ENCODE results near the gene TAAR6. TPM values are rescaled to one million over a fixed set of nuclear protein-coding genes. Genes with fewer than 3 reads are reported as not detected.

The TAAR6 gene
- polyA plus RNA-seq, 1 of the 3 experiments (the other 2 are of a cell fraction): not detected

DNA sequence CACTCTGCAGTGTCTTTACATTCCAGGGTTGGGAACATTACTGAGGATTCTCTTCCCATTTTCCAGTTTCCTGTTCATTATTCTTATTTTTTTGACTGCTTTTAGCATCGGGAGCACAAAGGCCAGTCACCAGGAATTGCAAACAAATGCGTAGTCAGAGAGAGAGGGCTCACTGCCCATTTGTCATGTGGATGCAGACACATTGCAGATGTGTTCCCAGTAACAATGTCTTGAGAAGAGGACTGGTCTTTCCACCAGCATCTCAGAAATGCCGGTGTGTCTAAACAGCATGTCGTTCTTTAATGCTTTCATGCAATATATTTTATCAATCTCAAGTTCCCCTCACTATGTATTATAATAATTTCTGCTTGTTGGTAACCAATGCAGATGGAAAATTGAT, 952 bp upstream of the TAAR6 start:
- Histone ChIP-seq H3K79me2 (ENCODE audit: insufficient read depth) (no peaks in the 10 kb centered on the region), H2AFZ (ENCODE audit: low read depth) (no peak overlapping the region), H3K4me3 (ENCODE audit: low read depth in 2 of 2, low read length in 1 of 2) (no peak overlapping the region), H4K20me1 (ENCODE audit: insufficient read depth) (no peaks in the 10 kb centered on the region), H3K4me2 (no peak overlapping the region), H3K9me3 (no peaks in the 10 kb centered on the region), H3K9me2 (no peaks in the 10 kb centered on the region), H3K27me3 (ENCODE audit: insufficient read depth) (peaks cover 6% of the 10 kb centered on the region; the same call in 1 of the 2 replicates), H3K4me1 (ENCODE audit: control insufficient read depth in 1 of 2, insufficient read depth in 2 of 2, low read depth in 1 of 2, low read length in 1 of 2) (no peaks in the 10 kb centered on the region), H3F3A (replicated peaks; ENCODE audit: insufficient read depth) (no peaks in the 10 kb centered on the region), H3K36me3 (replicated peaks in 1 of 2; ENCODE audit: control insufficient read depth in 1 of 2, insufficient read depth in 2 of 2, low read length in 1 of 2) (no peaks in the 10 kb centered on the region), H3K9ac (no peak overlapping the region), H3K27ac (ENCODE audit: low read depth in 2 of 2, low read length in 1 of 2) (no peak overlapping the region)
- POLR2A ChIA-PET: no interaction called here
- 5% methylated on average over 4 of the region's 4 CpGs for WGBS (ENCODE audit: low lambda C conversion rate)
- DNase-seq: no peak
- CTCF ChIA-PET: interaction anchor here (1.0 to 1.3 kb wide), 2 partner anchors 39 to 53 kb away, joined by 3 to 4 read pairs; no protein-coding TSS in a partner anchor
- TF ChIP-seq SIN3A (IDR thresholded peaks at IDR 0.05; ENCODE audit: borderline replicate concordance, low read depth, low read length): no peak
- no peak for TF ChIP-seq NRF1 (IDR thresholded peaks at IDR 0.05; ENCODE audit: low read depth, low read length)
- TF ChIP-seq NFIC (IDR thresholded peaks at IDR 0.05; ENCODE audit: borderline replicate concordance): no peak
- no peak for TF ChIP-seq JUND (IDR thresholded peaks at IDR 0.05)
- TF ChIP-seq, protein P1, sequence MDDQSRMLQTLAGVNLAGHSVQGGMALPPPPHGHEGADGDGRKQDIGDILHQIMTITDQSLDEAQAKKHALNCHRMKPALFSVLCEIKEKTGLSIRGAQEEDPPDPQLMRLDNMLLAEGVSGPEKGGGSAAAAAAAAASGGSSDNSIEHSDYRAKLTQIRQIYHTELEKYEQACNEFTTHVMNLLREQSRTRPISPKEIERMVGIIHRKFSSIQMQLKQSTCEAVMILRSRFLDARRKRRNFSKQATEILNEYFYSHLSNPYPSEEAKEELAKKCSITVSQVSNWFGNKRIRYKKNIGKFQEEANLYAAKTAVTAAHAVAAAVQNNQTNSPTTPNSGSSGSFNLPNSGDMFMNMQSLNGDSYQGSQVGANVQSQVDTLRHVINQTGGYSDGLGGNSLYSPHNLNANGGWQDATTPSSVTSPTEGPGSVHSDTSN (IDR thresholded peaks at IDR 0.05): no peak
- TF ChIP-seq TEAD4 (IDR thresholded peaks at IDR 0.05; ENCODE audit: borderline replicate concordance, insufficient read depth): no peak
- TF ChIP-seq POLR2AphosphoS5 (IDR thresholded peaks at IDR 0.05; ENCODE audit: low read depth, low read length): no peak
- TF ChIP-seq, protein P2, sequence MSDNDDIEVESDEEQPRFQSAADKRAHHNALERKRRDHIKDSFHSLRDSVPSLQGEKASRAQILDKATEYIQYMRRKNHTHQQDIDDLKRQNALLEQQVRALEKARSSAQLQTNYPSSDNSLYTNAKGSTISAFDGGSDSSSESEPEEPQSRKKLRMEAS (IDR thresholded peaks at IDR 0.05; ENCODE audit: low read depth): no peak
- no peak for TF ChIP-seq GABPA (IDR thresholded peaks at IDR 0.05; ENCODE audit: low read depth)
- TF ChIP-seq, protein P3, sequence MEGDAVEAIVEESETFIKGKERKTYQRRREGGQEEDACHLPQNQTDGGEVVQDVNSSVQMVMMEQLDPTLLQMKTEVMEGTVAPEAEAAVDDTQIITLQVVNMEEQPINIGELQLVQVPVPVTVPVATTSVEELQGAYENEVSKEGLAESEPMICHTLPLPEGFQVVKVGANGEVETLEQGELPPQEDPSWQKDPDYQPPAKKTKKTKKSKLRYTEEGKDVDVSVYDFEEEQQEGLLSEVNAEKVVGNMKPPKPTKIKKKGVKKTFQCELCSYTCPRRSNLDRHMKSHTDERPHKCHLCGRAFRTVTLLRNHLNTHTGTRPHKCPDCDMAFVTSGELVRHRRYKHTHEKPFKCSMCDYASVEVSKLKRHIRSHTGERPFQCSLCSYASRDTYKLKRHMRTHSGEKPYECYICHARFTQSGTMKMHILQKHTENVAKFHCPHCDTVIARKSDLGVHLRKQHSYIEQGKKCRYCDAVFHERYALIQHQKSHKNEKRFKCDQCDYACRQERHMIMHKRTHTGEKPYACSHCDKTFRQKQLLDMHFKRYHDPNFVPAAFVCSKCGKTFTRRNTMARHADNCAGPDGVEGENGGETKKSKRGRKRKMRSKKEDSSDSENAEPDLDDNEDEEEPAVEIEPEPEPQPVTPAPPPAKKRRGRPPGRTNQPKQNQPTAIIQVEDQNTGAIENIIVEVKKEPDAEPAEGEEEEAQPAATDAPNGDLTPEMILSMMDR (IDR thresholded peaks at IDR 0.05): no peak
- no peak for TF ChIP-seq YY1 (IDR thresholded peaks at IDR 0.05; ENCODE audit: low read depth)
- TF ChIP-seq, protein P4, sequence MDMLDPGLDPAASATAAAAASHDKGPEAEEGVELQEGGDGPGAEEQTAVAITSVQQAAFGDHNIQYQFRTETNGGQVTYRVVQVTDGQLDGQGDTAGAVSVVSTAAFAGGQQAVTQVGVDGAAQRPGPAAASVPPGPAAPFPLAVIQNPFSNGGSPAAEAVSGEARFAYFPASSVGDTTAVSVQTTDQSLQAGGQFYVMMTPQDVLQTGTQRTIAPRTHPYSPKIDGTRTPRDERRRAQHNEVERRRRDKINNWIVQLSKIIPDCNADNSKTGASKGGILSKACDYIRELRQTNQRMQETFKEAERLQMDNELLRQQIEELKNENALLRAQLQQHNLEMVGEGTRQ (IDR thresholded peaks at IDR 0.05; ENCODE audit: borderline replicate concordance, low read depth, low read length): no peak
- no peak for TF ChIP-seq RXRA (IDR thresholded peaks at IDR 0.05; ENCODE audit: borderline replicate concordance, low read depth)

DNA sequence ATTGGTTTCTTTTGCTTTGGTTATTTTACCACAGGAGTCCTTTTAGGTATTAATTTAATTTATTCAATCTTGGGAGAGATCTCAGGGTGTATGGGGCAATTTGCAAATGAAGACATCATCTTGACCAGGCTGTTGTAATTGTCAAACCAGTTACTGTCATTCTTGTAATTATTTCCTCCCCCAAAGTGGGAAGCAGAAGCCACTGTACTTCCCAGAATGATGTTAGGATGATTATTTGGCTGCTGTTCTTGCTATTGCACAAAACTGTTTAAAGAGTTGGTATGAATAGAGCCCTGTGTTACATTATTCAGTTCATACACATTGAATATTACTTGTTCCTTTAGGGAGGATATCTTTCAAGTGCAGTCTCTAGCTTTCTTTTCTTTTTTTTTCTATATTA, 1.7 kb downstream of the TAAR6 start:
- Histone ChIP-seq H2AFZ (ENCODE audit: low read depth) (no peak overlapping the region), H3K9me2 (no peaks in the 10 kb centered on the region), H3K79me2 (ENCODE audit: insufficient read depth) (no peaks in the 10 kb centered on the region), H3K4me2 (no peak overlapping the region), H3K9ac (no peak overlapping the region), H3K9me3 (no peaks in the 10 kb centered on the region), H4K20me1 (ENCODE audit: insufficient read depth) (no peaks in the 10 kb centered on the region), H3K4me1 (ENCODE audit: control insufficient read depth in 1 of 2, insufficient read depth in 2 of 2, low read depth in 1 of 2, low read length in 1 of 2) (no peaks in the 10 kb centered on the region), H3K4me3 (ENCODE audit: low read depth in 2 of 2, low read length in 1 of 2) (no peak overlapping the region), H3K27ac (ENCODE audit: low read depth in 2 of 2, low read length in 1 of 2) (no peak overlapping the region), H3K27me3 (ENCODE audit: insufficient read depth) (peaks cover 6% of the 10 kb centered on the region; the same call in 1 of the 2 replicates), H3F3A (replicated peaks; ENCODE audit: insufficient read depth) (no peaks in the 10 kb centered on the region), H3K36me3 (replicated peaks in 1 of 2; ENCODE audit: control insufficient read depth in 1 of 2, insufficient read depth in 2 of 2, low read length in 1 of 2) (no peaks in the 10 kb centered on the region)
- no peak for DNase-seq
- POLR2A ChIA-PET: interaction anchor here (0.6 kb wide), 1 partner anchor 21 kb away, joined by 3 read pairs; no protein-coding TSS in a partner anchor
- CTCF ChIA-PET: no interaction called here
- TF ChIP-seq, protein P4 (IDR thresholded peaks at IDR 0.05; ENCODE audit: borderline replicate concordance, low read depth, low read length): no peak
- TF ChIP-seq CHD2 (IDR thresholded peaks at IDR 0.05; ENCODE audit: low read length, partially characterized antibody): no peak
- TF ChIP-seq, protein P5, sequence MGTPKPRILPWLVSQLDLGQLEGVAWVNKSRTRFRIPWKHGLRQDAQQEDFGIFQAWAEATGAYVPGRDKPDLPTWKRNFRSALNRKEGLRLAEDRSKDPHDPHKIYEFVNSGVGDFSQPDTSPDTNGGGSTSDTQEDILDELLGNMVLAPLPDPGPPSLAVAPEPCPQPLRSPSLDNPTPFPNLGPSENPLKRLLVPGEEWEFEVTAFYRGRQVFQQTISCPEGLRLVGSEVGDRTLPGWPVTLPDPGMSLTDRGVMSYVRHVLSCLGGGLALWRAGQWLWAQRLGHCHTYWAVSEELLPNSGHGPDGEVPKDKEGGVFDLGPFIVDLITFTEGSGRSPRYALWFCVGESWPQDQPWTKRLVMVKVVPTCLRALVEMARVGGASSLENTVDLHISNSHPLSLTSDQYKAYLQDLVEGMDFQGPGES (IDR thresholded peaks at IDR 0.05; ENCODE audit: low read depth, low read length): no peak
- no peak for TF ChIP-seq GATA2 (CRISPR knock-in tag; IDR thresholded peaks at IDR 0.05)
- TF ChIP-seq RXRA (IDR thresholded peaks at IDR 0.05; ENCODE audit: borderline replicate concordance, low read depth): no peak
- no peak for TF ChIP-seq SMC3 (IDR thresholded peaks at IDR 0.05; ENCODE audit: low read depth, low read length)
- TF ChIP-seq RAD21 (IDR thresholded peaks at IDR 0.05; ENCODE audit: low read length): no peak
- TF ChIP-seq EZH2phosphoT487 (IDR thresholded peaks at IDR 0.05; ENCODE audit: borderline replicate concordance, low read depth): no peak
- TF ChIP-seq JUND (IDR thresholded peaks at IDR 0.05): no peak
- no peak for TF ChIP-seq RCOR1 (IDR thresholded peaks at IDR 0.05; ENCODE audit: low read length)

Data from SK-N-SH (cell line).